OCI-LY3 (cell line): ENCODE measurements around the gene PLEK.
"Not testable (repeated sequence)": the region's sequence is repeated elsewhere in the genome, so short reads cannot be mapped to it uniquely, and the experiment has no call there.

Experiments
- H2AFZ ChIP-seq: fragments of 200-600, 300-600 bp; shearing (Covaris generic); 2 replicates; pipeline ENCODE4 v1.6.0; 2014; ENCODE audit warnings: antibody characterized with exemption, low read depth, low read length
- H3K27ac ChIP-seq: fragments of 200-600, 300-600 bp; sonication (generic); 2 replicates; pipeline ENCODE4 v1.5.1; 2014; ENCODE audit warnings: mild to moderate bottlenecking, low read length, moderate library complexity, mixed read lengths
- H3K27me3 ChIP-seq: fragments of 200-600, 300-600 bp; sonication (generic); 2 replicates; pipeline ENCODE4 v1.6.1; 2014; ENCODE audit warnings: low read depth, low read length, mixed read lengths
- H3K36me3 ChIP-seq: fragments of 200-600, 300-600 bp; sonication (generic); replicated peaks from 2 replicates; pipeline ENCODE3; 2014; ENCODE audit warnings: low read depth, low read length, mixed read lengths
- H3K4me1 ChIP-seq: fragments of 300-600, 200-600 bp; sonication (generic); 2 replicates; pipeline ENCODE4 v1.6.1; 2014; ENCODE audit warnings: low read length, mixed read lengths
- H3K4me2 ChIP-seq: fragments of 200-600, 300-600 bp; sonication (generic); 2 replicates; pipeline ENCODE4 v1.6.1; 2014; ENCODE audit warnings: low read length, mixed read lengths
- H3K4me3 ChIP-seq: fragments of 300-600, 200-600 bp; sonication (generic); 2 replicates; pipeline ENCODE4 v1.5.1; 2014; ENCODE audit warnings: antibody characterized with exemption, mild to moderate bottlenecking, low read length, moderate library complexity
- H3K79me2 ChIP-seq: fragments of 300-600, 200-600 bp; shearing (Covaris generic); 2 replicates; pipeline ENCODE4 v1.6.1; 2014; ENCODE audit warnings: mild to moderate bottlenecking, low read length, mixed read lengths
- H3K9ac ChIP-seq: fragments of 300-600, 200-600 bp; shearing (Covaris generic); 2 replicates; pipeline ENCODE4 v1.6.0; 2014; ENCODE audit warnings: mild to moderate bottlenecking, low read length, moderate library complexity
- H3K9me3 ChIP-seq: fragments of 200-600, 300-600 bp; shearing (Covaris generic); 2 replicates; pipeline ENCODE4 v1.6.1; 2014; ENCODE audit warnings: low read length, mixed read lengths; ENCODE audit not compliant: insufficient read depth
- H4K20me1 ChIP-seq: fragments of 200-600, 300-600 bp; sonication (generic); 2 replicates; pipeline ENCODE4 v1.6.1; 2016; ENCODE audit warnings: low read length, mixed read lengths; ENCODE audit not compliant: insufficient read depth
- CTCF ChIP-seq: fragments of 200-600, 300-600 bp; sonication (generic); IDR thresholded peaks from 2 replicates; pipeline ENCODE4 v1.5.1; 2014; ENCODE audit warnings: antibody characterized with exemption, low read length, low read depth
- EZH2phosphoT487 ChIP-seq: fragments of 200-600 bp; shearing (Covaris generic); IDR thresholded peaks from 2 replicates; pipeline ENCODE4 v1.6.1; 2018; ENCODE audit warnings: antibody characterized with exemption, mixed run types, low read depth

Gene PLEK

GRCh38 chr2:68372485-68372884 is 7.4 kb downstream of the PLEK start:
- peaks cover 44% of the 10 kb centered on the region for H3K36me3 ChIP-seq
- no peak overlapping the region for H3K9ac ChIP-seq
- no peaks in the 10 kb centered on the region for H3K27me3 ChIP-seq
- no peak overlapping the region for H2AFZ ChIP-seq
- peaks cover 94% of the 10 kb centered on the region for H3K4me1 ChIP-seq
- peaks cover 100% of the 10 kb centered on the region for H3K79me2 ChIP-seq
- H3K4me2 ChIP-seq, result peak overlapping the region; percentile 65
- H3K9me3 ChIP-seq, result no peaks in the 10 kb centered on the region
- H4K20me1 ChIP-seq, result peaks cover 84% of the 10 kb centered on the region
- H3K27ac ChIP-seq, result peak overlapping the region; percentile 61
- no peak for TF ChIP-seq CTCF
- no peak for TF ChIP-seq EZH2phosphoT487
- peak overlapping the region; percentile 42 for H3K4me3 ChIP-seq

- H3K27me3 ChIP-seq, result no peaks in the 10 kb centered on the region
- no peak overlapping the region for H2AFZ ChIP-seq
- peaks cover 41% of the 10 kb centered on the region for H3K36me3 ChIP-seq
- H3K4me3 ChIP-seq, result peak overlapping the region; percentile 50
- H3K4me1 ChIP-seq, result peaks cover 94% of the 10 kb centered on the region
- peaks cover 84% of the 10 kb centered on the region for H4K20me1 ChIP-seq
- H3K79me2 ChIP-seq, result peaks cover 100% of the 10 kb centered on the region
- peak overlapping the region; percentile 80 for H3K4me2 ChIP-seq
- peak overlapping the region; percentile 93 for H3K27ac ChIP-seq
- TF ChIP-seq CTCF (no peak), EZH2phosphoT487 (no peak)
- no peaks in the 10 kb centered on the region for H3K9me3 ChIP-seq
- peak overlapping the region; percentile 9; the same call in 1 of the 2 replicates for H3K9ac ChIP-seq
Observed at GRCh38 chr2:68374184-68374583, 9.1 kb downstream of the PLEK start.

DNA sequence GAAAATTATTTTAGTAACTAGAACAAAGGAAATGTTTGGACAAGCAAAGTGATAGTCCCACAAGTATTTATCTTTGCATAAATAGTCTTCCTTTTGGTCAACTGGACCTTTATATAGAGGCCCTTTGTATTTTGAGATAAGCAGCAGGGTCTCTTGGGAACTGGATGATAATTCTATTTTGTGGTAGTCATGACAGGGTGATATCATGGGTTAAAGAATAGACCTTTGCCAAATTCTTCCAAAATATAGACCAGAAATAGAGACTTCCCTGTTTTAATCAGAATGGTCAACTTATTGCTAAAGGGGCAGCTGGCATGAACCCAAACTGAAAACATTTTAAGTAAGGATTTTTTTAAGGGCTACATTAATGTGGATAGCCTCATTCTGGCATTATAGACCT is 10.5 kb downstream of the PLEK start:
- peaks cover 100% of the 10 kb centered on the region for H3K79me2 ChIP-seq
- peak overlapping the region; percentile 65 for H3K9ac ChIP-seq
- H3K4me3 ChIP-seq, result peak overlapping the region; percentile 50
- H3K4me2 ChIP-seq, result peak overlapping the region; percentile 80
- peaks cover 84% of the 10 kb centered on the region for H4K20me1 ChIP-seq
- no peak overlapping the region for H2AFZ ChIP-seq
- H3K36me3 ChIP-seq, result peaks cover 45% of the 10 kb centered on the region
- no peak for TF ChIP-seq EZH2phosphoT487
- no peak for TF ChIP-seq CTCF
- H3K27me3 ChIP-seq, result no peaks in the 10 kb centered on the region
- H3K4me1 ChIP-seq, result peaks cover 95% of the 10 kb centered on the region
- H3K9me3 ChIP-seq, result no peaks in the 10 kb centered on the region
- H3K27ac ChIP-seq, result peak overlapping the region; percentile 93

GRCh38 chr2:68377137-68377780 is 12.2 kb downstream of the PLEK start:
- H3K27me3 ChIP-seq, result no peaks in the 10 kb centered on the region
- H4K20me1 ChIP-seq, result peaks cover 84% of the 10 kb centered on the region
- H3K79me2 ChIP-seq, result peaks cover 100% of the 10 kb centered on the region
- H3K9me3 ChIP-seq, result no peaks in the 10 kb centered on the region
- H3K27ac ChIP-seq, result peak overlapping the region; percentile 93
- peak overlapping the region; percentile 64 for H3K4me3 ChIP-seq
- H3K36me3 ChIP-seq, result peaks cover 58% of the 10 kb centered on the region
- TF ChIP-seq EZH2phosphoT487 (no peak), CTCF (no peak)
- H3K4me2 ChIP-seq, result peak overlapping the region; percentile 80
- H2AFZ ChIP-seq, result no peak overlapping the region
- peak overlapping the region; percentile 65 for H3K9ac ChIP-seq
- H3K4me1 ChIP-seq, result peaks cover 95% of the 10 kb centered on the region

- Histone ChIP-seq H3K79me2 (peaks cover 100% of the 10 kb centered on the region), H3K36me3 (peaks cover 63% of the 10 kb centered on the region), H3K4me2 (peak overlapping the region; percentile 80), H3K4me1 (peaks cover 96% of the 10 kb centered on the region), H3K4me3 (peak overlapping the region; percentile 64), H4K20me1 (peaks cover 88% of the 10 kb centered on the region), H3K27ac (peak overlapping the region; percentile 93)
- H2AFZ ChIP-seq, H3K27me3 ChIP-seq, H3K9me3 ChIP-seq, H3K9ac ChIP-seq: not testable (repeated sequence)
Observed at GRCh38 chr2:68378779-68379178, 13.7 kb downstream of the PLEK start.
